H1 (cell line): ENCODE results near the gene GFPT1. TPM values are rescaled to one million over a fixed set of nuclear protein-coding genes. Genes with fewer than 3 reads are reported as not detected.

Source experiments
- CREB1 ChIP-seq: IDR thresholded peaks from 2 replicates; pipeline ENCODE4 v1.6.1; 2012; ENCODE audit warnings: inconsistent platforms
- CTBP2 ChIP-seq: IDR thresholded peaks from 2 replicates; pipeline ENCODE4 v1.7.0; 2011; ENCODE audit warnings: borderline replicate concordance, mild to moderate bottlenecking, moderate library complexity, mixed read lengths, low read length; ENCODE audit not compliant: insufficient read depth, insufficient read length
- EGR1 ChIP-seq: IDR thresholded peaks from 2 replicates; pipeline ENCODE4 v1.6.1; 2011; ENCODE audit warnings: low read depth, low read length, borderline replicate concordance
- GABPA ChIP-seq: IDR thresholded peaks from 2 replicates; pipeline ENCODE4 v1.6.1; 2011; ENCODE audit warnings: mild to moderate bottlenecking, low read length, moderate library complexity, borderline replicate concordance; ENCODE audit not compliant: insufficient read depth
- HDAC6 ChIP-seq: IDR thresholded peaks from one replicate; pipeline ENCODE4 v1.7.1; 2012; ENCODE audit warnings: low read depth, mild to moderate bottlenecking, inconsistent platforms, low read length, moderate library complexity
- JUND ChIP-seq: IDR thresholded peaks from 2 replicates; pipeline ENCODE4 v1.6.1; 2011; ENCODE audit warnings: mild to moderate bottlenecking, improper control_type of control experiment, low read length
- KDM4A ChIP-seq: IDR thresholded peaks from one replicate; pipeline ENCODE4 v1.7.1; 2012; ENCODE audit warnings: low read depth, mild to moderate bottlenecking, moderate library complexity, low read length, inconsistent platforms; ENCODE audit not compliant: severe bottlenecking
- NRF1 ChIP-seq: IDR thresholded peaks from 2 replicates; pipeline ENCODE4 v1.6.1; 2011; ENCODE audit warnings: mild to moderate bottlenecking, low read depth, low read length, improper control_type of control experiment
- RBBP5 ChIP-seq: IDR thresholded peaks from 2 replicates; pipeline ENCODE4 v1.7.1; 2012; ENCODE audit warnings: low read depth, mild to moderate bottlenecking, inconsistent platforms, low read length, moderate library complexity, borderline replicate concordance
- SP1 ChIP-seq: IDR thresholded peaks from 2 replicates; pipeline ENCODE4 v1.6.1; 2011; ENCODE audit warnings: low read depth, low read length
- SP2 ChIP-seq: IDR thresholded peaks from 2 replicates; pipeline ENCODE4 v1.6.1; 2012; ENCODE audit warnings: mild to moderate bottlenecking, low read length, inconsistent platforms
- SRF ChIP-seq: IDR thresholded peaks from 2 replicates; pipeline ENCODE4 v1.6.1; 2011; ENCODE audit warnings: mild to moderate bottlenecking, low read depth, low read length, moderate library complexity
- TAF7 ChIP-seq: optimal IDR thresholded peaks from 2 replicates; pipeline ENCODE3; 2011; ENCODE audit warnings: low read depth, mild to moderate bottlenecking, inconsistent platforms, low read length, moderate library complexity, borderline replicate concordance
- TCF12 ChIP-seq: IDR thresholded peaks from 2 replicates; pipeline ENCODE4 v1.6.1; 2011; ENCODE audit warnings: low read depth, mild to moderate bottlenecking, low read length
- TEAD4 ChIP-seq: IDR thresholded peaks from 2 replicates; pipeline ENCODE4 v1.6.1; 2012; ENCODE audit warnings: low read depth, low read length, inconsistent platforms, mixed read lengths
- polyA plus RNA-seq, 7 experiments: library from polyadenylated mRNA; depleted of rRNA in 3 of 7; stranded (reverse) in 5 of 7; unstranded in 2 of 7; fragments of >200 nt in 5 of 7; fragments of 200-250 nt in 2 of 7; gene quantifications; 1 replicate in 5 of 7; 2 replicates in 1 of 7; 4 replicates in 1 of 7; pipeline versions ENCODE4 v1.2.1 to v1.2.3, GENCODE V29; 2011 to 2013; ENCODE audit warnings: missing spikeins in 2 of 7, mixed read lengths in 2 of 7
- total RNA-seq: library from RNA; stranded (reverse); fragmentation: NEBNext Ultra II Directional; extraction: Animal tissue kit (Norgen Biotek cat#: 25700); gene quantifications from 2 replicates; pipeline ENCODE4 v1.2.1, GENCODE V29; 2021
- TF ChIP-seq, protein P1 (sequence below): IDR thresholded peaks from 2 replicates; pipeline ENCODE4 v1.6.1; 2012; ENCODE audit warnings: low read length, inconsistent platforms
- TF ChIP-seq, protein P2 (sequence below), 3 experiments: IDR thresholded peaks; 1 replicate in 2 of 3; 2 replicates in 1 of 3; pipeline versions ENCODE4 v1.5.1 to v1.6.1; 2011; ENCODE audit warnings: low read length in 3 of 3, mild to moderate bottlenecking in 3 of 3, inconsistent platforms in 2 of 3, low read depth in 1 of 3, moderate library complexity in 1 of 3; ENCODE audit not compliant: insufficient read depth in 1 of 3; ENCODE audit errors: control extremely low read depth in 1 of 3
- TF ChIP-seq, protein P3 (sequence below): IDR thresholded peaks from 2 replicates; pipeline ENCODE4 v1.6.1; 2011; ENCODE audit warnings: low read length, improper control_type of control experiment

The GFPT1 gene
- total and polyA plus RNA-seq, 2 of the 8 experiments (the other 6 are each of a cell fraction or from before 2014, with no cell fraction given): 13.3 to 76.2 TPM

DNA sequence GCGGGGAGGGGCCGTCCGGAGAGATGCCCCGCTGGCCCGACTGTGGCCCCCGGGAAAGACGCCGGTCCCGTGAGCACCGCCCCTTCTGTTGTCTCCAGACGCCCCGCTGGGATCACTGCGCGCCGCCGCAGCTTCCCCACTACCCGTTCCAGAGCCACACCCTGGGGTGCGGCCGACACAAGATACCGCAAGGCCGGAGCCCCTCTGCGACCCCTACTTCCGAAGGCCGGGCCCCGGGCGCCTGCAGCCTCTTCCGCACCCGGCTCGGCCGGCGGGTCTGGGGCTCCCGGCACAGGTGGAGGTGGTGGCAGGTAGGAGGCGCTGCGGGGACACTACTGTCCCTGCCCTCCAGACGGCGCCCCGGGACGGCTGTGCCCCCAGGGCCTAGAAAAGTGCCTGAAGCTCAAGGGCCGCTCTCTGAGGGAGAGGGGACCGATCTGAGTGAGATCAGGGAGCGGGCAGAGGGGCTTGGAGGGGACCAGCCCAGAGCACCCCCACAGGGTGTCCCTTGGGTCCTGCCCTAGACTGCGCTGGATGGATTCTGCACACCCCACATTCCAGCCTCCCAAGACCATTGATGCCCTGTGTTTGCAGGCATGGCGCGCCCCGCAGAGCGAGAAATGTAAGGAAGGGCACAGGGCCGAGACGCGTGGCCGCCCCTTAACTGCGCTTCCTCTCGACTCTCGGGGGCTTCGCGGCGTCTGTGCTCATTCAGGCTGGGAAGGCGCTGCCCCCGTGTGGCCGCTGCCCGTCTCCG, 80.0 kb downstream of the GFPT1 start (continued):
- TF ChIP-seq TCF12: 0 out of 2 replicates have a peak, but pooled peaks have one; percentile 13
- TF ChIP-seq GABPA: peak; percentile 48; the same call in 1 of the 2 replicates
- TF ChIP-seq, protein P1, sequence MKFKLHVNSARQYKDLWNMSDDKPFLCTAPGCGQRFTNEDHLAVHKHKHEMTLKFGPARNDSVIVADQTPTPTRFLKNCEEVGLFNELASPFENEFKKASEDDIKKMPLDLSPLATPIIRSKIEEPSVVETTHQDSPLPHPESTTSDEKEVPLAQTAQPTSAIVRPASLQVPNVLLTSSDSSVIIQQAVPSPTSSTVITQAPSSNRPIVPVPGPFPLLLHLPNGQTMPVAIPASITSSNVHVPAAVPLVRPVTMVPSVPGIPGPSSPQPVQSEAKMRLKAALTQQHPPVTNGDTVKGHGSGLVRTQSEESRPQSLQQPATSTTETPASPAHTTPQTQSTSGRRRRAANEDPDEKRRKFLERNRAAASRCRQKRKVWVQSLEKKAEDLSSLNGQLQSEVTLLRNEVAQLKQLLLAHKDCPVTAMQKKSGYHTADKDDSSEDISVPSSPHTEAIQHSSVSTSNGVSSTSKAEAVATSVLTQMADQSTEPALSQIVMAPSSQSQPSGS: no peak
- TF ChIP-seq, protein P2, sequence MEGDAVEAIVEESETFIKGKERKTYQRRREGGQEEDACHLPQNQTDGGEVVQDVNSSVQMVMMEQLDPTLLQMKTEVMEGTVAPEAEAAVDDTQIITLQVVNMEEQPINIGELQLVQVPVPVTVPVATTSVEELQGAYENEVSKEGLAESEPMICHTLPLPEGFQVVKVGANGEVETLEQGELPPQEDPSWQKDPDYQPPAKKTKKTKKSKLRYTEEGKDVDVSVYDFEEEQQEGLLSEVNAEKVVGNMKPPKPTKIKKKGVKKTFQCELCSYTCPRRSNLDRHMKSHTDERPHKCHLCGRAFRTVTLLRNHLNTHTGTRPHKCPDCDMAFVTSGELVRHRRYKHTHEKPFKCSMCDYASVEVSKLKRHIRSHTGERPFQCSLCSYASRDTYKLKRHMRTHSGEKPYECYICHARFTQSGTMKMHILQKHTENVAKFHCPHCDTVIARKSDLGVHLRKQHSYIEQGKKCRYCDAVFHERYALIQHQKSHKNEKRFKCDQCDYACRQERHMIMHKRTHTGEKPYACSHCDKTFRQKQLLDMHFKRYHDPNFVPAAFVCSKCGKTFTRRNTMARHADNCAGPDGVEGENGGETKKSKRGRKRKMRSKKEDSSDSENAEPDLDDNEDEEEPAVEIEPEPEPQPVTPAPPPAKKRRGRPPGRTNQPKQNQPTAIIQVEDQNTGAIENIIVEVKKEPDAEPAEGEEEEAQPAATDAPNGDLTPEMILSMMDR (IDR thresholded peaks at IDR 0.05; ENCODE audit: control extremely low read depth in 1 of 3, insufficient read depth in 1 of 3, low read depth in 1 of 3, low read length in 3 of 3): peak; percentile 91 to 99 (median 94)
- no peak for TF ChIP-seq SP2
- TF ChIP-seq JUND: 0 out of 2 replicates have a peak, but pooled peaks have one; percentile 16
- peak; percentile 93 for TF ChIP-seq KDM4A
- no peak for TF ChIP-seq HDAC6
- no peak for TF ChIP-seq TAF7
- no peak for TF ChIP-seq EGR1
- TF ChIP-seq CREB1: 0 out of 2 replicates have a peak, but pooled peaks have one; percentile 41
- 0 out of 2 replicates have a peak, but pooled peaks have one; percentile 12 for TF ChIP-seq SRF
- TF ChIP-seq, protein P3, sequence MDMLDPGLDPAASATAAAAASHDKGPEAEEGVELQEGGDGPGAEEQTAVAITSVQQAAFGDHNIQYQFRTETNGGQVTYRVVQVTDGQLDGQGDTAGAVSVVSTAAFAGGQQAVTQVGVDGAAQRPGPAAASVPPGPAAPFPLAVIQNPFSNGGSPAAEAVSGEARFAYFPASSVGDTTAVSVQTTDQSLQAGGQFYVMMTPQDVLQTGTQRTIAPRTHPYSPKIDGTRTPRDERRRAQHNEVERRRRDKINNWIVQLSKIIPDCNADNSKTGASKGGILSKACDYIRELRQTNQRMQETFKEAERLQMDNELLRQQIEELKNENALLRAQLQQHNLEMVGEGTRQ: no peak
- no peak for TF ChIP-seq RBBP5
- peak; percentile 41 for TF ChIP-seq CTBP2
- peak; percentile 51; the same call in 1 of the 2 replicates for TF ChIP-seq TEAD4
- TF ChIP-seq SP1: no peak
- TF ChIP-seq NRF1: no peak
